Astrocyte (in vitro differentiated cells and primary cell): ENCODE results near the gene PKNOX2.

ENCODE experiments used
- EZH2 ChIP-seq: IDR thresholded peaks from 2 replicates; pipeline ENCODE4 v1.6.1; 2012; ENCODE audit warnings: mild to moderate bottlenecking, low read length, inconsistent platforms; ENCODE audit not compliant: insufficient read depth
- TF ChIP-seq, protein P1 (sequence below): IDR thresholded peaks from 2 replicates; pipeline ENCODE4 v1.5.1; 2011; ENCODE audit warnings: low read depth, mild to moderate bottlenecking, inconsistent platforms, low read length, moderate library complexity; ENCODE audit not compliant: insufficient read depth

DNA sequence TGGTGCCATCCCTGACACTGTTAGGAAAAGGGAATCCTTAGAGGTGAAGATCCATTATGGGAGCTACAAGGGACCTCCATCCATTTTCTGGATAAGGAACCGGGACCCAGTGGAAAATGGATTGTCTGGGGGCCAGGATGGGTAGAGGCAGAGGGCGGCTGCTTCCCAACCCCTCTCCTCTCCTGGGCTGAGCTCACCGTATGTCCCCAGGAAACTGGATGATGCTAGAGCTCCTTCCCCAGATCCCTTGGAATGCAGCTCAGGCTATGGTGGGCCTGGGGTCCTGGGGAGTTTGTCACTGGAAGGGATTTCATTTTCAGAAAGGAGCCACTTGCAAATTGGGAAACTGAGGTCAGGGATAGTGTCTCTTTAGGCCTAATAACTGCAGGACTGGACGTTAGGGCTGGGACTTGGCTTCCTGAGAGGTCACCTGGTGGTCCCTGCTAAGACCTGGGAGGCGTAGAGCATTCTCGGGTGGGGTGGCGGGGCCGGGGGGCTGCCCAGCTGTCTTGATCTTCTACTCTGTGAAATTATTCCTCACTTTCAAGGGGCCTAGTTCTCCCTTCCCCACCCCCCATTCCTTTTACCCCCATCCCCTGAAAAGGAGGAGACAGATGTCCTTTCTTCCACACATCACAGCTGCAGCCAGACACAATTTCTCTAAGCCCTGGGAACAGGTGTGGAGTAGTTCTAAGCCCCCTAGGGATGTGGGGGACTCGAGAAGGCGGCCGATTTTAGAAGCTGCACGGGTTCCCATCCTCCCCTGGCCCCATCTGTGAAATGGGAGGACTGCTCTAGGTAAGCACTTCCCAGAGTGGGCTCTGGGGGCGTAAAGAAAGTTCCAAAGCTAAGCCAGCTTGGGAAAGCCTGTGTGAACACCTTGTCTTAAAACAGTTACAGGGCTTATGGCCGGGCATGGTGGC, 99.8 kb downstream of the PKNOX2 start:
- TF ChIP-seq, protein P1, sequence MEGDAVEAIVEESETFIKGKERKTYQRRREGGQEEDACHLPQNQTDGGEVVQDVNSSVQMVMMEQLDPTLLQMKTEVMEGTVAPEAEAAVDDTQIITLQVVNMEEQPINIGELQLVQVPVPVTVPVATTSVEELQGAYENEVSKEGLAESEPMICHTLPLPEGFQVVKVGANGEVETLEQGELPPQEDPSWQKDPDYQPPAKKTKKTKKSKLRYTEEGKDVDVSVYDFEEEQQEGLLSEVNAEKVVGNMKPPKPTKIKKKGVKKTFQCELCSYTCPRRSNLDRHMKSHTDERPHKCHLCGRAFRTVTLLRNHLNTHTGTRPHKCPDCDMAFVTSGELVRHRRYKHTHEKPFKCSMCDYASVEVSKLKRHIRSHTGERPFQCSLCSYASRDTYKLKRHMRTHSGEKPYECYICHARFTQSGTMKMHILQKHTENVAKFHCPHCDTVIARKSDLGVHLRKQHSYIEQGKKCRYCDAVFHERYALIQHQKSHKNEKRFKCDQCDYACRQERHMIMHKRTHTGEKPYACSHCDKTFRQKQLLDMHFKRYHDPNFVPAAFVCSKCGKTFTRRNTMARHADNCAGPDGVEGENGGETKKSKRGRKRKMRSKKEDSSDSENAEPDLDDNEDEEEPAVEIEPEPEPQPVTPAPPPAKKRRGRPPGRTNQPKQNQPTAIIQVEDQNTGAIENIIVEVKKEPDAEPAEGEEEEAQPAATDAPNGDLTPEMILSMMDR: no peak
- TF ChIP-seq EZH2: no peak
